GM23338 (cell line): ENCODE data around the gene CLCF1. TPM values are rescaled to one million over a fixed set of nuclear protein-coding genes. Genes with fewer than 3 reads are reported as not detected.

Experiments
- ATAC-seq: fragments of 200-7000 bp; cut with Tn5 transposase; 3 replicates; pipeline ENCODE4 v1.9.1; 2020
- DNase-seq: peaks from one replicate; pipeline ENCODE4 v3.0.0-alpha.2; 2015; ENCODE audit warnings: low spot score
- H2AFZ ChIP-seq: fragments of 200-600 bp; sonication (generic); 2 replicates; pipeline ENCODE4 v1.8.0; 2016; ENCODE audit warnings: antibody characterized with exemption, mild to moderate bottlenecking, moderate library complexity
- H3F3A ChIP-seq: fragments of 200-600 bp; sonication (generic); replicated peaks from 2 replicates; pipeline ENCODE4 v1.8.0; 2017; ENCODE audit warnings: antibody characterized with exemption, mixed run types, low read depth
- H3K27ac ChIP-seq: fragments of 200-600 bp; sonication (generic); 2 replicates; pipeline ENCODE4 v1.6.1; 2016; ENCODE audit warnings: low read depth
- H3K27me3 ChIP-seq: fragments of 200-600 bp; sonication (generic); 2 replicates; pipeline ENCODE4 v1.8.0; 2016; ENCODE audit warnings: mild to moderate bottlenecking, mixed run types, moderate library complexity; ENCODE audit not compliant: insufficient read depth
- H3K36me3 ChIP-seq: fragments of 200-600 bp; sonication (generic); 2 replicates; pipeline ENCODE4 v1.8.0; 2016; ENCODE audit warnings: mild to moderate bottlenecking; ENCODE audit not compliant: insufficient read depth
- H3K4me1 ChIP-seq: fragments of 200-600 bp; sonication (generic); 2 replicates; pipeline ENCODE4 v1.8.0; 2016; ENCODE audit warnings: mild to moderate bottlenecking, moderate library complexity; ENCODE audit not compliant: insufficient read depth
- H3K4me2 ChIP-seq: fragments of 200-600 bp; sonication (generic); 2 replicates; pipeline ENCODE4 v1.7.1; 2017; ENCODE audit warnings: mixed run types
- H3K4me3 ChIP-seq: fragments of 200-600 bp; sonication (generic); 2 replicates; pipeline ENCODE4 v1.6.1; 2016; ENCODE audit warnings: mixed run types
- H3K79me2 ChIP-seq: fragments of 200-600 bp; sonication (generic); replicated peaks from 2 replicates; pipeline ENCODE4 v1.8.0; 2017; ENCODE audit warnings: mild to moderate bottlenecking; ENCODE audit not compliant: insufficient read depth
- H3K9me2 ChIP-seq: fragments of 200-600 bp; sonication (generic); 2 replicates; pipeline ENCODE4 v1.8.0; 2017; ENCODE audit not compliant: insufficient read depth
- H4K20me1 ChIP-seq: fragments of 200-600 bp; sonication (generic); replicated peaks from 2 replicates; pipeline ENCODE4 v1.8.0; 2017; ENCODE audit warnings: mild to moderate bottlenecking; ENCODE audit not compliant: insufficient read depth
- H3K27ac Mint-ChIP-seq: 2 replicates; pipeline ENCODE4 v1.8.0; 2020; ENCODE audit warnings: inconsistent platforms, mild to moderate bottlenecking, moderate library complexity, mixed read lengths
- H3K27me3 Mint-ChIP-seq: 3 replicates; pipeline ENCODE4 v1.8.0; 2022; ENCODE audit warnings: low read depth, mild to moderate bottlenecking, moderate library complexity, mixed read lengths, inconsistent platforms; ENCODE audit not compliant: insufficient read depth, poor library complexity
- H3K36me3 Mint-ChIP-seq: 3 replicates; pipeline ENCODE4 v1.8.0; 2021; ENCODE audit warnings: low read depth, mild to moderate bottlenecking, inconsistent platforms, moderate library complexity, mixed read lengths
- H3K4me1 Mint-ChIP-seq: 3 replicates; pipeline ENCODE4 v1.8.0; 2020; ENCODE audit warnings: mild to moderate bottlenecking, inconsistent platforms, mixed read lengths
- H3K4me3 Mint-ChIP-seq: 3 replicates; pipeline ENCODE4 v1.8.0; 2021; ENCODE audit warnings: moderate library complexity, mild to moderate bottlenecking, inconsistent platforms, mixed read lengths
- H3K9me3 Mint-ChIP-seq: 3 replicates; pipeline ENCODE4 v1.8.0; 2020; ENCODE audit warnings: moderate library complexity, mild to moderate bottlenecking, inconsistent platforms, mixed read lengths
- CREB1 ChIP-seq: fragments of 250-450 bp; sonication (Bioruptor Pico); IDR thresholded peaks from 2 replicates; pipeline ENCODE4 v1.5.0; 2020; ENCODE audit warnings: low read depth, mild to moderate bottlenecking, moderate library complexity
- POLR2AphosphoS5 ChIP-seq: IDR thresholded peaks from 2 replicates; pipeline ENCODE4 v1.6.1; 2016; ENCODE audit warnings: antibody characterized with exemption, low read depth
- REST ChIP-seq: IDR thresholded peaks from one replicate; pipeline ENCODE4 v1.6.1; 2018; ENCODE audit warnings: antibody characterized with exemption; ENCODE audit not compliant: unreplicated experiment
- ZNF331 ChIP-seq: fragments of 250-450 bp; sonication (Bioruptor Pico); IDR thresholded peaks from 2 replicates; pipeline ENCODE4 v1.5.0; 2020; ENCODE audit warnings: low read depth, mild to moderate bottlenecking, moderate library complexity
- ZNF462 ChIP-seq: fragments of 250-450 bp; sonication (Bioruptor Pico); IDR thresholded peaks from 2 replicates; pipeline ENCODE4 v1.5.0; 2020; ENCODE audit warnings: mild to moderate bottlenecking, moderate library complexity
- polyA plus RNA-seq: library from polyadenylated mRNA; unstranded; fragments of >200 nt; fragmentation: Nextera tagmentation; extraction: Ambion mirVana; gene quantifications from 2 replicates; pipeline ENCODE4 v1.2.1, GENCODE V29; 2016
- total RNA-seq: library from RNA; depleted of rRNA; stranded (reverse); fragments of >200 nt; shearing (Covaris generic); gene quantifications from 2 replicates; pipeline ENCODE4 v1.2.3, GENCODE V29; 2014

The CLCF1 gene
- total and polyA plus RNA-seq, 2 experiments from 2014 or later: 0.32 TPM; not detected in 1

- TF ChIP-seq ZNF462 (CRISPR knock-in tag) (no peak), ZNF331 (CRISPR knock-in tag) (no peak), POLR2AphosphoS5 (no peak)
Measured at GRCh38 chr11:67395555-67396258, 22.3 kb upstream of the CLCF1 start (continued).

GRCh38 chr11:67393990-67394389 lies 20.6 kb upstream of the CLCF1 start:
- H3K36me3 ChIP-seq: no peaks in the 10 kb centered on the region
- DNase-seq (no peak), ATAC-seq (no peak)
- no peak overlapping the region for H3K27ac Mint-ChIP-seq
- 0 out of 2 replicates have a peak, but pooled peaks cover 3% of the 10 kb centered on the region for H3K79me2 ChIP-seq
- H3K4me1 ChIP-seq: peaks cover 14% of the 10 kb centered on the region
- H3K36me3 Mint-ChIP-seq: peaks cover 32% of the 10 kb centered on the region
- H3K9me2 ChIP-seq: no peaks in the 10 kb centered on the region
- no peak overlapping the region for H3K27ac ChIP-seq
- H3K4me3 ChIP-seq: no peak overlapping the region
- H3K4me1 Mint-ChIP-seq: peaks cover 43% of the 10 kb centered on the region
- H2AFZ ChIP-seq: no peak overlapping the region
- H3K4me2 ChIP-seq: no peak overlapping the region
- H3F3A ChIP-seq: 0 out of 2 replicates have a peak, but pooled peaks cover 12% of the 10 kb centered on the region
- no peaks in the 10 kb centered on the region; the same call in 1 of the 2 replicates for H4K20me1 ChIP-seq
- no peak overlapping the region for H3K4me3 Mint-ChIP-seq
- no peaks in the 10 kb centered on the region for H3K9me3 Mint-ChIP-seq
- no peaks in the 10 kb centered on the region for H3K27me3 ChIP-seq
- peaks cover 21% of the 10 kb centered on the region for H3K27me3 Mint-ChIP-seq
- TF ChIP-seq REST (no peak), POLR2AphosphoS5 (no peak), CREB1 (CRISPR knock-in tag) (no peak)
